GM21528 (cell line): ENCODE results near the gene CORO2B.

Source experiments
- ATAC-seq: cut with Tn5 transposase; IDR thresholded peaks from one replicate; pipeline ENCODE4 v1.9.1; 2021; ENCODE audit warnings: mild to moderate bottlenecking, moderate library complexity; ENCODE audit not compliant: unreplicated experiment, low FRiP score

CORO2B gene

GRCh38 chr15:68691705-68692104, 112.9 kb downstream of the CORO2B start:
- ATAC-seq: no peak

GRCh38 chr15:68693071-68693470, 114.3 kb downstream of the CORO2B start:
- ATAC-seq: no peak

- no peak for ATAC-seq
Observed at GRCh38 chr15:68694111-68694510, 115.3 kb downstream of the CORO2B start.

GRCh38 chr15:68695061-68695595, 116.3 kb downstream of the CORO2B start:
- no peak for ATAC-seq

- no peak for ATAC-seq
Observed at GRCh38 chr15:68696414-68697363, 117.9 kb downstream of the CORO2B start.

- no peak for ATAC-seq
Observed at GRCh38 chr15:68697711-68698690, 119.2 kb downstream of the CORO2B start.

- ATAC-seq: no peak
Observed at GRCh38 chr15:68698708-68699107, 119.9 kb downstream of the CORO2B start.

- ATAC-seq: no peak
Observed at GRCh38 chr15:68699124-68699880, 120.5 kb downstream of the CORO2B start.

GRCh38 chr15:68699881-68700454, 121.2 kb downstream of the CORO2B start:
- no peak for ATAC-seq

GRCh38 chr15:68700455-68701123, 121.8 kb downstream of the CORO2B start:
- no peak for ATAC-seq

GRCh38 chr15:68701886-68702285, 123.1 kb downstream of the CORO2B start:
- no peak for ATAC-seq

- no peak for ATAC-seq
Observed at GRCh38 chr15:68704496-68705021, 125.8 kb downstream of the CORO2B start.

- ATAC-seq: no peak
Observed at GRCh38 chr15:68706256-68706655, 127.5 kb downstream of the CORO2B start.

- ATAC-seq: no peak
Observed at GRCh38 chr15:68706931-68707330, 128.1 kb downstream of the CORO2B start.

GRCh38 chr15:68707386-68707785, 128.6 kb downstream of the CORO2B start:
- no peak for ATAC-seq

GRCh38 chr15:68709876-68710275, 131.1 kb downstream of the CORO2B start:
- no peak for ATAC-seq

- ATAC-seq: no peak
Observed at GRCh38 chr15:68710536-68710935, 131.7 kb downstream of the CORO2B start.

- ATAC-seq: no peak
Observed at GRCh38 chr15:68711406-68711805, 132.6 kb downstream of the CORO2B start.

- no peak for ATAC-seq
Observed at GRCh38 chr15:68712886-68713285, 134.1 kb downstream of the CORO2B start.
